Epithelial cell of proximal tubule (primary cell): ENCODE results near the gene SDE2. TPM values are rescaled to one million over a fixed set of nuclear protein-coding genes. Genes with fewer than 3 reads are reported as not detected.
"Not testable (repeated sequence)": the region's sequence is repeated elsewhere in the genome, so short reads cannot be mapped to it uniquely, and the experiment has no call there.

Source experiments
- DNase-seq: peaks from one replicate; pipeline ENCODE4 v3.0.0-alpha.2; 2011; ENCODE audit warnings: low read depth
- H3K4me3 ChIP-seq: 2 replicates; pipeline ENCODE4 v1.5.1; 2011; ENCODE audit warnings: low read depth, mild to moderate bottlenecking, low read length
- CTCF ChIP-seq: conservative IDR thresholded peaks from 2 replicates; pipeline ENCODE4 v1.5.1; 2012; ENCODE audit warnings: low read depth, mild to moderate bottlenecking, low read length
- total RNA-seq: library from RNA; depleted of rRNA; stranded (reverse); fragments of >200 nt; gene quantifications from 2 replicates; pipeline ENCODE4 v1.2.3, GENCODE V29; 2015

The SDE2 gene
- total RNA-seq, 1 donor from 2014 or later: 19.4 TPM

- no peak for DNase-seq
These were observed 7.5 kb upstream of the SDE2 start for GRCh38 chr1:226006686-226007085.

GRCh38 chr1:226004396-226004795 is 5.3 kb upstream of the SDE2 start:
- no peak for TF ChIP-seq CTCF
- no peak for DNase-seq
- no peak overlapping the region for H3K4me3 ChIP-seq

More at GRCh38 chr1:226006686-226007085, 7.5 kb upstream of the SDE2 start:
- no peak for TF ChIP-seq CTCF
- no peak overlapping the region for H3K4me3 ChIP-seq

- DNase-seq: no peak
- no peak for TF ChIP-seq CTCF
- no peak overlapping the region for H3K4me3 ChIP-seq
These were observed 4.5 kb upstream of the SDE2 start for GRCh38 chr1:226003502-226004170.

GRCh38 chr1:226002667-226003501 is 3.7 kb upstream of the SDE2 start:
- H3K4me3 ChIP-seq: no peak overlapping the region
- TF ChIP-seq CTCF: no peak
- DNase-seq: no peak

GRCh38 chr1:226001963-226002666 is 3.0 kb upstream of the SDE2 start:
- DNase-seq: no peak
- no peak for TF ChIP-seq CTCF
- no peak overlapping the region for H3K4me3 ChIP-seq

- no peak overlapping the region for H3K4me3 ChIP-seq
- TF ChIP-seq CTCF: no peak
- DNase-seq: no peak
These were observed 1.9 kb upstream of the SDE2 start for GRCh38 chr1:226001088-226001487.

GRCh38 chr1:226000493-226001081 is 1.4 kb upstream of the SDE2 start:
- not testable (repeated sequence) for H3K4me3 ChIP-seq, DNase-seq
